Mesenchymal stem cell (in vitro differentiated cells and primary cell): ENCODE data around the gene ERFE.

ENCODE experiments used
- DNase-seq: peaks from one replicate; pipeline ENCODE4 v3.0.0-alpha.2; 2013
- H2AFZ ChIP-seq: one replicate; pipeline ENCODE4 v1.6.1; 2013; ENCODE audit warnings: low read depth, mild to moderate bottlenecking, control low read depth, inconsistent platforms, low read length, moderate library complexity
- H2AK5ac ChIP-seq: 2 replicates; pipeline ENCODE4 v1.6.1; 2013; ENCODE audit warnings: low read length, moderate library complexity, mild to moderate bottlenecking, inconsistent platforms; ENCODE audit not compliant: severe bottlenecking
- H2BK120ac ChIP-seq: one replicate; pipeline ENCODE4 v1.6.1; 2013; ENCODE audit warnings: low read depth, mild to moderate bottlenecking, inconsistent platforms, low read length, moderate library complexity
- H2BK12ac ChIP-seq, 2 experiments: one replicate each; pipeline ENCODE4 v1.6.1; 2013; ENCODE audit warnings: inconsistent platforms in 2 of 2, low read length in 2 of 2, mild to moderate bottlenecking in 2 of 2, moderate library complexity in 2 of 2, control low read depth in 1 of 2
- H2BK15ac ChIP-seq: one replicate; pipeline ENCODE4 v1.6.1; 2013; ENCODE audit warnings: mild to moderate bottlenecking, low read depth, inconsistent platforms; ENCODE audit not compliant: poor library complexity, severe bottlenecking
- H2BK5ac ChIP-seq: 2 replicates; pipeline ENCODE4 v1.6.1; 2013; ENCODE audit warnings: low read depth, mild to moderate bottlenecking, low read length, control low read depth, inconsistent platforms; ENCODE audit not compliant: poor library complexity, severe bottlenecking
- H3K14ac ChIP-seq, 2 experiments: one replicate each; pipeline ENCODE4 v1.6.1; 2013; ENCODE audit warnings: inconsistent platforms in 2 of 2, low read length in 2 of 2, control low read depth in 1 of 2, mild to moderate bottlenecking in 1 of 2, moderate library complexity in 1 of 2
- H3K18ac ChIP-seq, 2 experiments: one replicate each; pipeline ENCODE4 v1.6.1; 2013; ENCODE audit warnings: inconsistent platforms in 2 of 2, low read length in 2 of 2, control low read depth in 1 of 2, low read depth in 1 of 2, mild to moderate bottlenecking in 1 of 2
- H3K23ac ChIP-seq, 2 experiments: one replicate each; pipeline ENCODE4 v1.6.1; 2013; ENCODE audit warnings: inconsistent platforms in 2 of 2, low read length in 2 of 2, mild to moderate bottlenecking in 2 of 2, moderate library complexity in 2 of 2, control low read depth in 1 of 2
- H3K27ac ChIP-seq: 2 replicates; pipeline ENCODE4 v1.5.1; 2013; ENCODE audit warnings: mild to moderate bottlenecking, moderate library complexity, low read length, control low read depth, inconsistent platforms; ENCODE audit not compliant: poor library complexity, severe bottlenecking
- H3K27me3 ChIP-seq, 2 experiments: 2 replicates each; pipeline versions ENCODE4 v1.6.1 to v1.7.0; 2013; ENCODE audit warnings: low read length in 2 of 2, mild to moderate bottlenecking in 2 of 2, moderate library complexity in 2 of 2, control low read depth in 1 of 2, inconsistent platforms in 1 of 2; ENCODE audit not compliant: control insufficient read depth in 1 of 2, insufficient read depth in 1 of 2
- H3K36me3 ChIP-seq, 2 experiments: 2 replicates each; pipeline versions ENCODE4 v1.6.1 to v1.7.0; 2013; ENCODE audit warnings: low read length in 2 of 2, control low read depth in 1 of 2, inconsistent platforms in 1 of 2, low read depth in 1 of 2, mild to moderate bottlenecking in 1 of 2; ENCODE audit not compliant: insufficient read depth in 2 of 2, control insufficient read depth in 1 of 2
- H3K4ac ChIP-seq, 2 experiments: one replicate each; pipeline ENCODE4 v1.6.1; 2013; ENCODE audit warnings: inconsistent platforms in 2 of 2, low read length in 2 of 2, mild to moderate bottlenecking in 2 of 2, moderate library complexity in 2 of 2, control low read depth in 1 of 2, low read depth in 1 of 2
- H3K4me1 ChIP-seq: 2 replicates; pipeline ENCODE4 v1.6.1; 2013; ENCODE audit warnings: low read depth, low read length, control low read depth; ENCODE audit not compliant: control insufficient read depth, insufficient read depth
- H3K4me2 ChIP-seq: 2 replicates; pipeline ENCODE4 v1.6.1; 2013; ENCODE audit warnings: low read length, mild to moderate bottlenecking, inconsistent platforms; ENCODE audit not compliant: poor library complexity, severe bottlenecking
- H3K4me3 ChIP-seq, 2 experiments: 2 replicates each; pipeline versions ENCODE4 v1.5.1 to v1.7.0; 2013; ENCODE audit warnings: low read length in 2 of 2, mild to moderate bottlenecking in 2 of 2, control low read depth in 1 of 2, low read depth in 1 of 2; ENCODE audit not compliant: insufficient read depth in 1 of 2
- H3K79me1 ChIP-seq: replicated peaks from 2 replicates; pipeline ENCODE4 v1.6.1; 2013; ENCODE audit warnings: mild to moderate bottlenecking, control low read depth, low read length, inconsistent platforms; ENCODE audit not compliant: poor library complexity, severe bottlenecking
- H3K9ac ChIP-seq: 2 replicates; pipeline ENCODE4 v1.7.0; 2013; ENCODE audit warnings: mild to moderate bottlenecking, low read length, moderate library complexity
- H3K9me3 ChIP-seq: 2 replicates; pipeline ENCODE4 v1.7.0; 2013; ENCODE audit warnings: mild to moderate bottlenecking, low read length; ENCODE audit not compliant: control insufficient read depth
- H4K8ac ChIP-seq: one replicate; pipeline ENCODE4 v1.6.1; 2013; ENCODE audit warnings: inconsistent platforms, mild to moderate bottlenecking, low read length, moderate library complexity
- H4K91ac ChIP-seq: one replicate; pipeline ENCODE4 v1.6.1; 2013; ENCODE audit warnings: mild to moderate bottlenecking, low read length, inconsistent platforms
- WGBS: methylation state at CpG from one replicate; pipeline ENCODE4 v1.1.7; 2013; ENCODE audit warnings: mixed read lengths; 5-methylcytosine and 5-hydroxymethylcytosine counted together

The ERFE gene

DNA sequence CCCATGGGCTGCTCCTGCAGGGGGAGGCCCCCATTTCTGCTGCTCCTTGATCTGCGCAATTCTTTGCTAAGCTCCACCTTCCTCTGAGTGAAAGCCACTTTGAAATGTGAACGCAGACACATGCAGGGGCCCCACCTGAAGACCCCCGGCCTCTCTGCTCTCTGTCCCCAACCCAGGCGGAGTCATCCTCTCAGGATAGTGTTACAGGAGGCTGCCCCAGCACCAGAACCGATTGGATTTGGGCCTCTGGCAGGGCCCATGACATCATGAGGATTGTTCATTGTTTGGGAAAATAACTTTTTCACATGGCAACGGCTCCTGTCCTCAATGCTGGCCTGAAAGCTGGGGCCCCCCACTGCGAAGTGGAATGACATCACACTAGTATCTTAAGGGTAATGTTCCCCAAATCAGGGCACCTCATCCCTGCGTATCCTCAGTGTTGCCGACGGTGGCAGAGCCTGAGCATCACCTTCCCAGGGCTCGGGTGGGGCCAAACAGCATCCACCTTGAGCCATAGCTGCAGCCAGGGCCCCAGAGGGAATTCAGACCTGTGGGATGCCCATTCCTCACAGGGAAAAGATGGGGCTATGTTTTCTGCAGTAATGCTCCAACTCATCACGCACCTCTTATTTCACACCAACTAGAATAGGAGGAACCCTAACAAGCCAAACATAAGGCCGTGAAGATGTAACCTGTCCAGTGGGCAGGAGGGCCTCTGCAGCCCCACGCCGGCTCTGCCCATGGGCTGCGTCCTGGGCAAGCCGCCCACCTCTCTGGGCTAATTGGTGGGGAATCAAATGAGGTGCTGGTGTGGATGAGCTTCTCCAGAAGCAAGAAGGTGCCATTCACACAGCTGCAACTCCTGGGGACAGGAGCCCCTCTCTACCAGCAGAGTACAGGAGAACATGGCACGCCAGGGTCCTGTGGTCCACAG is 2.7 kb upstream of the ERFE start:
- H3K79me1 ChIP-seq = no peaks in the 10 kb centered on the region
- no peak overlapping the region for H2BK120ac ChIP-seq
- peak overlapping the region; percentile 35 for H4K91ac ChIP-seq
- peaks cover 47% of the 10 kb centered on the region for H3K4me1 ChIP-seq
- peaks cover 0 to 7% of the 10 kb centered on the region in 2 experiments for H3K27me3 ChIP-seq
- WGBS = 86% methylated on average over 18 of the region's 18 CpGs
- H3K36me3 ChIP-seq = no peaks in the 10 kb centered on the region
- peak overlapping the region in 1 of 2 experiments; percentile 72 for H2BK12ac ChIP-seq
- no peak overlapping the region for H3K4me3 ChIP-seq
- no peaks in the 10 kb centered on the region for H3K9me3 ChIP-seq
- H4K8ac ChIP-seq = no peak overlapping the region
- peak overlapping the region in 1 of 2 experiments; percentile 2 for H3K14ac ChIP-seq
- no peak overlapping the region for H3K4me2 ChIP-seq
- peak; percentile 27 for DNase-seq
- H3K27ac ChIP-seq = peak overlapping the region; percentile 16
- H3K4ac ChIP-seq = peak overlapping the region in 1 of 2 experiments; percentile 79
- peak overlapping the region; percentile 19 for H2BK5ac ChIP-seq
- no peak overlapping the region for H2AFZ ChIP-seq
- peak overlapping the region; percentile 62 for H2AK5ac ChIP-seq
- H3K18ac ChIP-seq = peak overlapping the region in 1 of 2 experiments; percentile 46
- H3K9ac ChIP-seq = peak overlapping the region; percentile 47
- H2BK15ac ChIP-seq = no peak overlapping the region
- no peak overlapping the region for H3K23ac ChIP-seq

DNA sequence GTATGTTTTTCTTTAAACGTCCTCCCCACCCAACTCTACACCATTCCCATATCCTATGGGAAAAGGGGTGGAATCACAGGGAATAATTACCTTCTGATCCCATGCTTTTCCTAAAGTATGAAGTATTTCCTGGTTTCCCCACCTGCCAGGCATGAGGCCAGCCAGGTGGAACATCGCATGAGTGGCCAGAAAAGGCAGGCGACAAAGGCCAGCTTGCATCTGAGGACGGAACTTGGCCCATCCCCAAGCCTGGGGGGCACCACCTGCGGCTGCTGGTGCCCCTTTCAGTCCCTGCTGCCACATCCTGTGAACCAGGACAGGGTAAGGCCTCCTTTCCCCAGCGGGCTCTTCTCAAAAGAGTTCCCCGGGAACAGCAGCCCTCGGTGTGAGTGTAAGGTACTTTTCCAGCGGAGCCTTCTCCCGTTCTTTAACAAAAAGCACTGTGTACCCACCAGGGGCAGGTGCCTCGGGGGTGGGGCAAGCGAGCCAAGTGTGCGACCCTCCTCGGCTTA is 1.2 kb upstream of the ERFE start:
- H2BK5ac ChIP-seq = no peak overlapping the region
- no peak overlapping the region for H2AFZ ChIP-seq
- H3K27me3 ChIP-seq = peaks cover 0 to 12% of the 10 kb centered on the region in 2 experiments
- no peaks in the 10 kb centered on the region for H3K36me3 ChIP-seq
- H3K4me1 ChIP-seq = peaks cover 45% of the 10 kb centered on the region
- peak overlapping the region; percentile 66 for H2AK5ac ChIP-seq
- H2BK120ac ChIP-seq = no peak overlapping the region
- no peak overlapping the region for H3K27ac ChIP-seq
- H4K8ac ChIP-seq = no peak overlapping the region
- H3K4ac ChIP-seq = no peak overlapping the region
- no peak overlapping the region for H4K91ac ChIP-seq
- H3K18ac ChIP-seq = no peak overlapping the region
- peak overlapping the region; percentile 75 for H2BK15ac ChIP-seq
- no peaks in the 10 kb centered on the region for H3K79me1 ChIP-seq
- DNase-seq = no peak
- H3K4me3 ChIP-seq = no peak overlapping the region
- H3K23ac ChIP-seq = no peak overlapping the region
- H3K9me3 ChIP-seq = no peaks in the 10 kb centered on the region
- H3K4me2 ChIP-seq = no peak overlapping the region
- H3K14ac ChIP-seq = no peak overlapping the region
- no peak overlapping the region for H3K9ac ChIP-seq
- 68% methylated on average over 13 of the region's 14 CpGs for WGBS
- no peak overlapping the region for H2BK12ac ChIP-seq

DNA sequence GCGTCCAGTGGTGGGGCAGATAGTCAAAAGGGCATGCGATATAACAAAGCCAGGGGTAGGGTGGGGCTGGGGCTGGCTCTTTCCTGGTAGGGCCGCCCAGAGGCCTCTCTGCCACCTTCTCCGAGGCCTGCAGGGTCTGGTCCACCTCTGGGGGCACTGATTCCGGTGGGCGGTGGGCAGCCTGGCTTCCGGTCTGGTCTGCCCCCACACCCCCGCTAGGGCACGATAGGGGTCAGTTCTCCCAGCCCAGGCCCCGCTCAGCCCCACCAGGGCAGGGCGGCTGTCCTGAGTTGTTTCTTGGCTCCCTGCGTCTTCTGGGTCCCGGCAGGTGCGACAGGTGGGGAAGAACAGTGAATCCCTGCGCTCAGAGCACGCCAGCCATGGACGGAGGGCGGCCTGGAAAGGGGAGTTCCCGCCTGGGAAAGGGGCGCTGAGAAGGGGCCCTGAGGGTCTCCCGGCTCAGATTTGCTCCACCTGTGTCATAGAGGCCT is 707 bp upstream of the ERFE start:
- no peak overlapping the region for H2BK5ac ChIP-seq
- H3K14ac ChIP-seq = no peak overlapping the region
- no peak overlapping the region for H4K91ac ChIP-seq
- no peak overlapping the region for H2AFZ ChIP-seq
- no peak overlapping the region for H2BK120ac ChIP-seq
- H2AK5ac ChIP-seq = no peak overlapping the region
- no peak overlapping the region for H3K4me3 ChIP-seq
- peaks cover 0 to 15% of the 10 kb centered on the region in 2 experiments for H3K27me3 ChIP-seq
- H2BK12ac ChIP-seq = no peak overlapping the region
- H3K18ac ChIP-seq = no peak overlapping the region
- H3K9ac ChIP-seq = no peak overlapping the region
- H4K8ac ChIP-seq = no peak overlapping the region
- H3K79me1 ChIP-seq = no peaks in the 10 kb centered on the region
- peaks cover 50% of the 10 kb centered on the region for H3K4me1 ChIP-seq
- no peaks in the 10 kb centered on the region for H3K9me3 ChIP-seq
- H2BK15ac ChIP-seq = peak overlapping the region; percentile 75
- DNase-seq = no peak
- no peak overlapping the region for H3K4me2 ChIP-seq
- WGBS = 29% methylated on average over 21 of the region's 21 CpGs
- H3K4ac ChIP-seq = no peak overlapping the region
- no peak overlapping the region for H3K27ac ChIP-seq
- no peak overlapping the region for H3K23ac ChIP-seq
- no peaks in the 10 kb centered on the region for H3K36me3 ChIP-seq

DNA sequence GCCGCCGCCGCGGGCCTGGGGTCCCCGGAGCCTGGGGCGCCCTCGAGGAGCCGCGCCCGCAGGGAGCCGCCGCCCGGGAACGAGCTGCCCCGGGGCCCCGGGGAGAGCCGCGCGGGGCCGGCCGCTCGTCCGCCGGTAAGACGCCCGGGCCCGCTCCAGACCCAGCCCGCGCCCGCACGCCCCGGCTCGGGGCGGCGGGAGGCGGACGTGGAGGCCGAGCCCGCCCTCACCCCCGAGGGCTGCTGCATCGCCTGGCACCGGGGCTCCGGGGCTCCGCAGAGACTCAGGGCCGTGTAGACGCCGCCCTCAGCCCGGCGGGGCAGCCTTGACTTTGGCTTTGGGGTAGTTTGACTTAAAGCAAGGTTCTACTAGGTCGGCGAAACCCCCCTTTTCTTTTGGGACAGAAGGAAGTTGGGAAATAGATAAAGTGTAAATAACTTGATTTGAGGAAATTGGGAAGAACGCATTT is 335 bp downstream of the ERFE start:
- Histone ChIP-seq H2BK5ac (no peak overlapping the region), H3K9me3 (no peaks in the 10 kb centered on the region), H3K36me3 (no peaks in the 10 kb centered on the region), H4K8ac (no peak overlapping the region), H3K9ac (peak overlapping the region; percentile 69), H3K4me3 (peak overlapping the region; percentile 45 to 72), H3K18ac (no peak overlapping the region), H2BK15ac (no peak overlapping the region), H3K27me3 (peaks cover 0 to 18% of the 10 kb centered on the region in 2 experiments), H3K4me2 (peak overlapping the region; percentile 69), H2AK5ac (no peak overlapping the region), H3K14ac (no peak overlapping the region), H4K91ac (no peak overlapping the region), H3K79me1 (no peaks in the 10 kb centered on the region), H2BK12ac (no peak overlapping the region), H2AFZ (no peak overlapping the region), H3K27ac (no peak overlapping the region), H3K23ac (no peak overlapping the region), H2BK120ac (peak overlapping the region; percentile 50), H3K4ac (no peak overlapping the region), H3K4me1 (peaks cover 60% of the 10 kb centered on the region)
- WGBS = 4% methylated on average over 49 of the region's 52 CpGs
- DNase-seq = no peak
